ENCODE results near the gene HDAC9. TPM values are rescaled to one million over a fixed set of nuclear protein-coding genes. Genes with fewer than 3 reads are reported as not detected.

The HDAC9 gene
- total and polyA plus RNA-seq, 7 donors, result 0.38 to 34.2 (median 16.8) TPM

DNA sequence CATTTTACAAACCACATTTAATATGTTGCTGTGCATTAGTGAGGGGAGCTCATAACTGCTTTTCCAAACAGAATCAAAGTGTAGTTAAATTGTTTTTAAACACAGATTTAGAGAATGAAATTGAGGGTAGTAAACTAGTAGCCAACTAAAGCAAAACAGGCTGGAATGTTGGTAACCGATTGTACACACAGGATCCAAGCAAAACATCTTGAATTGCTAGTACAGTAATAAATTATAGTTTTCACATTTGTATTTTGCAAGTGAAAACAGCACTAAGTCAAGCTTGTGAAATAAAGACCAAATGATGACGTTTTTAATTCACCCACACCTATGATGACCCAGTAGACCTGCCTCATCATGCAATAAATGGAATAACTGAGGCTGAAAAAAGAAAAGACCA is 198.3 kb downstream of the HDAC9 start:
- intact Hi-C loops (cut with DNase I), result no loop called here
- no peak for ATAC-seq

DNA sequence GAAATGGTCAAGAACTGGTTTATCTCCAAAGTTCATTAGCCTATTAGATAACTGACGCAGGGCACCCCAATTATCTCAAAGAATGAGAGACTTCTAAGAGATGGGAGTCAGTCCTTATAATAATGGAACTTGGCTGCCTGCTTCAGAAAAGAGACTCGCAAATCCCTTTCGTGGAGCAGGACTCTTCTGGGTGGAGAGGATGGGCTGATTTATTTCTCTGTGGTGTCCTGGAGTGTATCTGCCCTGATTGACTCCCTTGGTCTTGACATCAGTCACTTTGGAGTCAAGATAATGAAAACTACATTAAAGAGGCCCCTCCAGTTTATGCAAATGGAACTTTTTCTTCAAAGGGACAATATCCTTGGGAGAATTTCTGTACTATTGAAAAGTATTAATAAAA is 198.9 kb downstream of the HDAC9 start:
- DNase-seq, result no peak
- no peaks in the 10 kb centered on the region for H3K9me3 ChIP-seq
- no peak overlapping the region for H3K4me3 ChIP-seq
- no peaks in the 10 kb centered on the region for H3K4me1 ChIP-seq
- no peak overlapping the region for H3K27ac ChIP-seq
- no peaks in the 10 kb centered on the region for H3K36me3 ChIP-seq (ENCODE audit: insufficient read depth in 1 of 2, low read depth in 1 of 2)
- intact Hi-C loops (cut with DNase I), result no loop called here
- ATAC-seq, result no peak
- TF ChIP-seq, protein P1, sequence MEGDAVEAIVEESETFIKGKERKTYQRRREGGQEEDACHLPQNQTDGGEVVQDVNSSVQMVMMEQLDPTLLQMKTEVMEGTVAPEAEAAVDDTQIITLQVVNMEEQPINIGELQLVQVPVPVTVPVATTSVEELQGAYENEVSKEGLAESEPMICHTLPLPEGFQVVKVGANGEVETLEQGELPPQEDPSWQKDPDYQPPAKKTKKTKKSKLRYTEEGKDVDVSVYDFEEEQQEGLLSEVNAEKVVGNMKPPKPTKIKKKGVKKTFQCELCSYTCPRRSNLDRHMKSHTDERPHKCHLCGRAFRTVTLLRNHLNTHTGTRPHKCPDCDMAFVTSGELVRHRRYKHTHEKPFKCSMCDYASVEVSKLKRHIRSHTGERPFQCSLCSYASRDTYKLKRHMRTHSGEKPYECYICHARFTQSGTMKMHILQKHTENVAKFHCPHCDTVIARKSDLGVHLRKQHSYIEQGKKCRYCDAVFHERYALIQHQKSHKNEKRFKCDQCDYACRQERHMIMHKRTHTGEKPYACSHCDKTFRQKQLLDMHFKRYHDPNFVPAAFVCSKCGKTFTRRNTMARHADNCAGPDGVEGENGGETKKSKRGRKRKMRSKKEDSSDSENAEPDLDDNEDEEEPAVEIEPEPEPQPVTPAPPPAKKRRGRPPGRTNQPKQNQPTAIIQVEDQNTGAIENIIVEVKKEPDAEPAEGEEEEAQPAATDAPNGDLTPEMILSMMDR (IDR thresholded peaks at IDR 0.05), result no peak
- 79 to 88% (median 80%) methylated on average over 3 of the region's 3 CpGs for WGBS, 3 donors
- no peaks in the 10 kb centered on the region for H3K27me3 ChIP-seq (ENCODE audit: insufficient read depth in 3 of 3, low read length in 2 of 3)

More for the DNA sequence above, 198.3 kb downstream of the HDAC9 start:
- Histone ChIP-seq H3K9me3 (no peaks in the 10 kb centered on the region), H3K36me3 (ENCODE audit: insufficient read depth in 1 of 2, low read depth in 1 of 2) (no peaks in the 10 kb centered on the region), H3K4me1 (no peaks in the 10 kb centered on the region), H3K27me3 (ENCODE audit: insufficient read depth in 3 of 3, low read length in 2 of 3) (no peaks in the 10 kb centered on the region), H3K4me3 (no peak overlapping the region), H3K27ac (no peak overlapping the region)
- TF ChIP-seq, protein P1 (IDR thresholded peaks at IDR 0.05), result no peak
- WGBS, 3 donors, result 47 to 67% (median 56%) methylated on average over 2 of the region's 2 CpGs
- no peak for DNase-seq

DNA sequence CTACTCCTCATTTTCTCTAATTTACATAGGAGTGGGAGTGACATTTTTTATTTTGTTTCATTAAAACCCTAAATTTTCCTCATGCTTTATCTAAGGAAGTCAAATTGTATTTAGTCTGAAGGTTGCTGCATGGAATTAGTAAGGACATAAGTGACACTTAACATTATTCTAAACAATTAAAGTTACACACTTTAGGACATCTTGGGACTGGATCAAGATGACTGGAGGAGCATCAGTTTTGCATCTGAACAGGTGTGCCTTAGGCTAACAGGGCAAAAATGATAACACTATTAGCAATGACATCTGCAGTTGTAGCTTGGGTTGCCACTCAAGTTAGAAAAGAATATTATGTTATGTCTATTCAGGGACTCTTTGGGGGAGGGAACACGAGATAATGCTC is 199.4 kb downstream of the HDAC9 start:
- H3K9me3 ChIP-seq, result no peaks in the 10 kb centered on the region
- H3K36me3 ChIP-seq (ENCODE audit: insufficient read depth in 1 of 2, low read depth in 1 of 2), result no peaks in the 10 kb centered on the region
- intact Hi-C loops (cut with DNase I), result no loop called here
- H3K4me3 ChIP-seq, result no peak overlapping the region
- 46 to 87% (median 52%) methylated on average over 1 of the region's 1 CpG for WGBS, 3 donors
- ATAC-seq, result no peak
- no peaks in the 10 kb centered on the region for H3K4me1 ChIP-seq
- H3K27me3 ChIP-seq (ENCODE audit: insufficient read depth in 3 of 3, low read length in 2 of 3), result no peaks in the 10 kb centered on the region
- no peak for DNase-seq
- TF ChIP-seq, protein P1 (IDR thresholded peaks at IDR 0.05), result no peak
- H3K27ac ChIP-seq, result no peak overlapping the region

DNA sequence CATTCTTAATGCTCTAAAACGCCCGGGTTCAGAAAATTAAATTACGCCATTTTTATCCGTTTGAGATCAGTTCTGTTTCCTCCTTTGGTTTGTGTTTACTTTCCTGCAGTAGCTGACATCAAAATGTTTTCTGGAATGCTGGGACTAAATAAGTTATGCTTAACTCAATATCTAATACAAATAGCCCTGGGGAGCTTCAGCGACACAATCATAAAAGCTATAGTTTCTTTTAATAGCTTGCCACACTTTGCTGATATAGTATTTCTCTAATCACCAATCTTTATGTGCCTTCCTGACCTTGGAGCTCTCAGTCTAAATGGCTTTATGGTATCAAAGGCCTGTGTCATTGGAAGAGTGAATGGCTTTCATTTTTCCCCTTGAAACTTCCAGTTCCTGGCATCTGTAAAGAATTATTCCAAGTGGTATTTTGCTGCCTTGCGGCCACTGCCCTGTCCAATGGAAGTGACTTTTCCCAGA is 202.7 kb downstream of the HDAC9 start:
- Histone ChIP-seq H3K36me3 (ENCODE audit: insufficient read depth in 1 of 2, low read depth in 1 of 2) (no peaks in the 10 kb centered on the region), H3K4me1 (no peaks in the 10 kb centered on the region), H3K27ac (no peak overlapping the region), H3K4me3 (no peak overlapping the region), H3K9me3 (no peaks in the 10 kb centered on the region), H3K27me3 (ENCODE audit: insufficient read depth in 3 of 3, low read length in 2 of 3) (no peaks in the 10 kb centered on the region)
- intact Hi-C loops (cut with DNase I), result no loop called here
- TF ChIP-seq, protein P1 (IDR thresholded peaks at IDR 0.05), result no peak
- ATAC-seq (no peak), DNase-seq (no peak)
- WGBS, 3 donors, result 77 to 88% (median 82%) methylated on average over 6 of the region's 6 CpGs

DNA sequence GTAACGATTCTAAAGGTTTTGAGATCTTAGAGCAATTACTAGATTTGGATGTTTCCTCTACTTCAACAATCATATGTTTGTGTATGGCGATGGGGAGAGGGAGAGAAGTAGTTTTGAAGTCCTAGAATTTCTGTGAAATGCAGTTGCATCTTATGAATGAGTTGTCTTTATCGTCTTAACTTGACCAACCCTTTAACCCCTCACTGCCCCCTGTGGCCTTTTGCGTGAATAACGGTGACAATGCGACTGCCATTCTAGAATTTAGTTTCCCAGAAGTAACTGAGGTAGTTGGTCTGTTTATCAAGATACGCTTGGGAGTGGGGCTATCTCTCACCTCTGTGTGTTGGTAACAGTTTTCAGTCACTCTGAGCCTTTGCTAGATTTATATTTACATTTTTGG is 204.6 kb downstream of the HDAC9 start:
- DNase-seq (no peak), ATAC-seq (no peak)
- Histone ChIP-seq H3K9me3 (no peaks in the 10 kb centered on the region), H3K27ac (no peak overlapping the region), H3K36me3 (ENCODE audit: insufficient read depth in 1 of 2, low read depth in 1 of 2) (no peaks in the 10 kb centered on the region), H3K27me3 (ENCODE audit: insufficient read depth in 3 of 3, low read length in 2 of 3) (no peaks in the 10 kb centered on the region), H3K4me1 (no peaks in the 10 kb centered on the region), H3K4me3 (no peak overlapping the region)
- WGBS, 3 donors, result 80 to 86% (median 82%) methylated on average over 7 of the region's 7 CpGs
- intact Hi-C loops (cut with DNase I), result no loop called here
- TF ChIP-seq, protein P1 (IDR thresholded peaks at IDR 0.05), result no peak
